ENCODE measurements around the gene L3MBTL4. TPM values are rescaled to one million over a fixed set of nuclear protein-coding genes. Genes with fewer than 3 reads are reported as not detected.

The L3MBTL4 gene
- total RNA-seq, 1 experiment from 2014 or later, result 0.87 TPM

DNA sequence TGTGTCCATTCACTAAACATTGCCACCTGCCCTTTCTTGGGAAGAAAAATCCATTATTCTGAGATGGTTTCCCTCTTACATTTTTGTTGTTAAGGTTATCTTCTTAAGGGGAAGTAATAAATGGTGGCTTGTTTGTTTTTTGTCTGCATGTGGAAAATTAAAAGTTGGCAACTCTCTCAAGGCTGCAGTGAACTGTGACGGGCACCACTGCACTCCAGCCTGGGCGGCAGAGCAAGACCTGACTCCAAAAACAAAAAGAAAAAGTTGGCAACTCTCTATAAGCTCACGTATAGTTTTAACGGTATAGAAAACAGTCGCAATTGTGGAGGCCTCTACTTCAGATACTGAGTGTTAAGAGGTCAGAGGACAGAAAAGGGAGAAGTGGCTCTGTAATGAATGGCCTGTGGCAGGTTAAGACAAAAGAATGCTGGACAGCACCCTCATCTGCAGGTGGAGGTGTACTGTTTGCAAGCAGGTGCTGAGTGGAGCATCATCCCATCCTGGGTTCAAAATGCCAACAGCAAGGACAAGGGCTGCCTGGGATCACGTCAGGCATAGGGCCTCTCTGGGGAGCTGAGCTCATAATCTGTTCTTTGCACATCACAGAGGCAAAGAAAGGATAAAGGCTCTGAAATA is 16.7 kb downstream of the L3MBTL4 start:
- no peaks in the 10 kb centered on the region for H3K9me3 ChIP-seq (ENCODE audit: control insufficient read depth, insufficient read depth, low read depth, low read length)
- H3K4me1 ChIP-seq (ENCODE audit: control insufficient read depth, insufficient read depth, low read length), result no peaks in the 10 kb centered on the region
- ChIA-PET CTCF (no interaction called here), POLR2A (no interaction called here)
- no peak overlapping the region for H3K4me3 ChIP-seq (ENCODE audit: low read depth in 2 of 2, low read length in 2 of 2)
- no peaks in the 10 kb centered on the region for H3K27me3 ChIP-seq (ENCODE audit: control insufficient read depth, insufficient read depth, low read length)
- in situ Hi-C loops (cut with HindIII; ENCODE audit: low pct_unique_long_range_greater_than_20kb, low sequenced_read_pairs), result no loop called here
- no peak for ATAC-seq
- no peak for DNase-seq (ENCODE audit: low read depth, low spot score)
- BruUV-seq (replicated peaks), result no TSS peak
- intact Hi-C loops (cut with micrococcal nuclease; ENCODE audit: unreplicated experiment), result no loop called here
- no peaks in the 10 kb centered on the region for H3K36me3 ChIP-seq (ENCODE audit: control insufficient read depth, insufficient read depth, low read length)
- TF ChIP-seq, protein P1, sequence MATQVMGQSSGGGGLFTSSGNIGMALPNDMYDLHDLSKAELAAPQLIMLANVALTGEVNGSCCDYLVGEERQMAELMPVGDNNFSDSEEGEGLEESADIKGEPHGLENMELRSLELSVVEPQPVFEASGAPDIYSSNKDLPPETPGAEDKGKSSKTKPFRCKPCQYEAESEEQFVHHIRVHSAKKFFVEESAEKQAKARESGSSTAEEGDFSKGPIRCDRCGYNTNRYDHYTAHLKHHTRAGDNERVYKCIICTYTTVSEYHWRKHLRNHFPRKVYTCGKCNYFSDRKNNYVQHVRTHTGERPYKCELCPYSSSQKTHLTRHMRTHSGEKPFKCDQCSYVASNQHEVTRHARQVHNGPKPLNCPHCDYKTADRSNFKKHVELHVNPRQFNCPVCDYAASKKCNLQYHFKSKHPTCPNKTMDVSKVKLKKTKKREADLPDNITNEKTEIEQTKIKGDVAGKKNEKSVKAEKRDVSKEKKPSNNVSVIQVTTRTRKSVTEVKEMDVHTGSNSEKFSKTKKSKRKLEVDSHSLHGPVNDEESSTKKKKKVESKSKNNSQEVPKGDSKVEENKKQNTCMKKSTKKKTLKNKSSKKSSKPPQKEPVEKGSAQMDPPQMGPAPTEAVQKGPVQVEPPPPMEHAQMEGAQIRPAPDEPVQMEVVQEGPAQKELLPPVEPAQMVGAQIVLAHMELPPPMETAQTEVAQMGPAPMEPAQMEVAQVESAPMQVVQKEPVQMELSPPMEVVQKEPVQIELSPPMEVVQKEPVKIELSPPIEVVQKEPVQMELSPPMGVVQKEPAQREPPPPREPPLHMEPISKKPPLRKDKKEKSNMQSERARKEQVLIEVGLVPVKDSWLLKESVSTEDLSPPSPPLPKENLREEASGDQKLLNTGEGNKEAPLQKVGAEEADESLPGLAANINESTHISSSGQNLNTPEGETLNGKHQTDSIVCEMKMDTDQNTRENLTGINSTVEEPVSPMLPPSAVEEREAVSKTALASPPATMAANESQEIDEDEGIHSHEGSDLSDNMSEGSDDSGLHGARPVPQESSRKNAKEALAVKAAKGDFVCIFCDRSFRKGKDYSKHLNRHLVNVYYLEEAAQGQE (IDR thresholded peaks at IDR 0.05; ENCODE audit: insufficient read depth in 1 of 2, low read depth in 2 of 2, low read length in 1 of 2), result peak in 1 of 2 experiments; percentile 13; a peak in 1 of 4 replicates
- no peak for TF ChIP-seq POLR2AphosphoS5 (IDR thresholded peaks at IDR 0.05; ENCODE audit: low read depth, low read length)
- TF ChIP-seq SIN3A (IDR thresholded peaks at IDR 0.05; ENCODE audit: borderline replicate concordance, insufficient read depth, low read depth, low read length), result no peak
- TF ChIP-seq, protein P2, sequence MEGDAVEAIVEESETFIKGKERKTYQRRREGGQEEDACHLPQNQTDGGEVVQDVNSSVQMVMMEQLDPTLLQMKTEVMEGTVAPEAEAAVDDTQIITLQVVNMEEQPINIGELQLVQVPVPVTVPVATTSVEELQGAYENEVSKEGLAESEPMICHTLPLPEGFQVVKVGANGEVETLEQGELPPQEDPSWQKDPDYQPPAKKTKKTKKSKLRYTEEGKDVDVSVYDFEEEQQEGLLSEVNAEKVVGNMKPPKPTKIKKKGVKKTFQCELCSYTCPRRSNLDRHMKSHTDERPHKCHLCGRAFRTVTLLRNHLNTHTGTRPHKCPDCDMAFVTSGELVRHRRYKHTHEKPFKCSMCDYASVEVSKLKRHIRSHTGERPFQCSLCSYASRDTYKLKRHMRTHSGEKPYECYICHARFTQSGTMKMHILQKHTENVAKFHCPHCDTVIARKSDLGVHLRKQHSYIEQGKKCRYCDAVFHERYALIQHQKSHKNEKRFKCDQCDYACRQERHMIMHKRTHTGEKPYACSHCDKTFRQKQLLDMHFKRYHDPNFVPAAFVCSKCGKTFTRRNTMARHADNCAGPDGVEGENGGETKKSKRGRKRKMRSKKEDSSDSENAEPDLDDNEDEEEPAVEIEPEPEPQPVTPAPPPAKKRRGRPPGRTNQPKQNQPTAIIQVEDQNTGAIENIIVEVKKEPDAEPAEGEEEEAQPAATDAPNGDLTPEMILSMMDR (IDR thresholded peaks at IDR 0.05), result no peak
- H3K27ac ChIP-seq (ENCODE audit: low read length), result no peak overlapping the region

DNA sequence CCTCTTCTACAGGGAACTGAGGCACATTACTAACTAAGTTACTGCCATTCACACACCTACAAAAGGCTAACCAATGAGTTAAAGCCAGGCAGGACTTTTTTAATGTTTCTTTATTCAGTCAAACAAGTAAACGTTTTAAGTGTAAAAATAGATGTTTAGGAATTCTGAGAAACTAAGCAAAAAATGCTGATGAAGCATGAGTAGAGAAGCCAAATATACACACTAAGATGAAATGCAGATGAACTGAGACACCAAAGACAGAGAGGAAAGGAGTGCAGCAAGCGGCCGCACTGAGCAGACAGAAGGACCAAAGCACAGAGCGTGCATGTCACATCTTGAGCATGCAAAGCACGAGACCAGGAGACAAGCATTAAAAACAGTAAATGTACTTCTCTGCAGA is 17.9 kb downstream of the L3MBTL4 start:
- no peaks in the 10 kb centered on the region for H3K36me3 ChIP-seq (ENCODE audit: control insufficient read depth, insufficient read depth, low read length)
- BruUV-seq (replicated peaks), result no TSS peak
- TF ChIP-seq POLR2AphosphoS5 (IDR thresholded peaks at IDR 0.05; ENCODE audit: low read depth, low read length) (no peak), TCF7L2 (IDR thresholded peaks at IDR 0.05; ENCODE audit: low read depth, low read length) (no peak), SIN3A (IDR thresholded peaks at IDR 0.05; ENCODE audit: borderline replicate concordance, insufficient read depth, low read depth, low read length) (no peak)
- TF ChIP-seq, protein P1 (IDR thresholded peaks at IDR 0.05; ENCODE audit: insufficient read depth in 1 of 2, low read depth in 2 of 2, low read length in 1 of 2), result no peak
- TF ChIP-seq, protein P2 (IDR thresholded peaks at IDR 0.05), result no peak
- no peaks in the 10 kb centered on the region for H3K9me3 ChIP-seq (ENCODE audit: control insufficient read depth, insufficient read depth, low read depth, low read length)
- no peak for DNase-seq (ENCODE audit: low read depth, low spot score)
- ChIA-PET CTCF (interaction anchor here (0.6 kb wide), 1 partner anchor 24 kb away, joined by 3 read pairs; no protein-coding TSS in a partner anchor), POLR2A (no interaction called here)
- no peak overlapping the region for H3K27ac ChIP-seq (ENCODE audit: low read length)
- no peak overlapping the region for H3K4me3 ChIP-seq (ENCODE audit: low read depth in 2 of 2, low read length in 2 of 2)
- no peaks in the 10 kb centered on the region for H3K27me3 ChIP-seq (ENCODE audit: control insufficient read depth, insufficient read depth, low read length)
- in situ Hi-C loops (cut with HindIII; ENCODE audit: low pct_unique_long_range_greater_than_20kb, low sequenced_read_pairs), result no loop called here
- H3K4me1 ChIP-seq (ENCODE audit: control insufficient read depth, insufficient read depth, low read length), result no peaks in the 10 kb centered on the region
- intact Hi-C loops (cut with micrococcal nuclease; ENCODE audit: unreplicated experiment), result no loop called here
- no peak for ATAC-seq

Data from Panc1 (cell line).